Panc1 (cell line): Measurements from ENCODE around the gene PPFIA4.

Source experiments
- POLR2AphosphoS5 ChIP-seq: IDR thresholded peaks from 2 replicates; pipeline ENCODE4 v1.6.1; 2012; ENCODE audit warnings: mild to moderate bottlenecking, low read depth, low read length, moderate library complexity
- TF ChIP-seq, protein P1 (sequence below): fragments of 450-650 bp; IDR thresholded peaks from 2 replicates; pipeline ENCODE4 v1.5.1; 2017; ENCODE audit warnings: mild to moderate bottlenecking

DNA sequence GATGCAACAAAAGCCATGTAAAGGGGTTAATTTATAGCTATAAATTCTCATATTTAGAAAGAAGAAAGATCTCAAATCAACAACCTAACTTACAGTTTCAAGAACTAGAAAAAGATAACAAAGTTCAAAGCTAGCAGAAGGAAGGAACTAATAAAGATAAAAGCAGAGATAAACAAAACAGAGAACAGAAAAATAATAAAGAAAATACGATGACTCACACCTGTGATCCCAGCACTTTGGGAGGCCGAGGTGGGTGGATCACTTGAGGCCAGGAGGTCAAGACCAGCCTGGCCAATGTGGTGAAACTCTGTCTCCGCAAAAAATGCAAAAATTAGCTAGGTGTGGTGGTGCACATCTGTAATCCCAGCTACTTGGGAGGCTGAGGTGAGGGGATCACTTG lies 31.5 kb upstream of the PPFIA4 start:
- TF ChIP-seq, protein P1, sequence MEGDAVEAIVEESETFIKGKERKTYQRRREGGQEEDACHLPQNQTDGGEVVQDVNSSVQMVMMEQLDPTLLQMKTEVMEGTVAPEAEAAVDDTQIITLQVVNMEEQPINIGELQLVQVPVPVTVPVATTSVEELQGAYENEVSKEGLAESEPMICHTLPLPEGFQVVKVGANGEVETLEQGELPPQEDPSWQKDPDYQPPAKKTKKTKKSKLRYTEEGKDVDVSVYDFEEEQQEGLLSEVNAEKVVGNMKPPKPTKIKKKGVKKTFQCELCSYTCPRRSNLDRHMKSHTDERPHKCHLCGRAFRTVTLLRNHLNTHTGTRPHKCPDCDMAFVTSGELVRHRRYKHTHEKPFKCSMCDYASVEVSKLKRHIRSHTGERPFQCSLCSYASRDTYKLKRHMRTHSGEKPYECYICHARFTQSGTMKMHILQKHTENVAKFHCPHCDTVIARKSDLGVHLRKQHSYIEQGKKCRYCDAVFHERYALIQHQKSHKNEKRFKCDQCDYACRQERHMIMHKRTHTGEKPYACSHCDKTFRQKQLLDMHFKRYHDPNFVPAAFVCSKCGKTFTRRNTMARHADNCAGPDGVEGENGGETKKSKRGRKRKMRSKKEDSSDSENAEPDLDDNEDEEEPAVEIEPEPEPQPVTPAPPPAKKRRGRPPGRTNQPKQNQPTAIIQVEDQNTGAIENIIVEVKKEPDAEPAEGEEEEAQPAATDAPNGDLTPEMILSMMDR = no peak
- TF ChIP-seq POLR2AphosphoS5 = no peak
